HepG2 (cell line): ENCODE data around the gene KCNMA1. TPM values are rescaled to one million over a fixed set of nuclear protein-coding genes. Genes with fewer than 3 reads are reported as not detected.

Experiments used
- ATAC-seq: fragments of 200-7000 bp; cut with Tn5 transposase; 3 replicates; pipeline ENCODE4 v1.9.1; 2020; ENCODE audit warnings: mild to moderate bottlenecking, moderate library complexity
- BruUV-seq: library from RNA; stranded (reverse); fragments of 400-500 nt; replicated peaks from 2 replicates; lab custom pipeline; 2021; lab: Mats Ljungman, UMichigan
- CTCF ChIA-PET: fragments of 300-600 bp; formaldehyde crosslinking; extraction: SDS; loops from one replicate; lab custom pipeline; 2021; ENCODE audit warnings: low total read pairs, inconsistent platforms, low intra/inter-chr PET ratio; lab: Yijun Ruan, JAX
- POLR2A ChIA-PET: fragments of 350-600 bp; sonication (Branson Sonifier 250); formaldehyde crosslinking; loops from one replicate; lab custom pipeline; 2020; ENCODE audit warnings: antibody characterized with exemption, inconsistent platforms; lab: Yijun Ruan, JAX
- DNase-seq: peaks from one replicate; pipeline ENCODE4 v3.0.0-alpha.2; 2015; ENCODE audit warnings: low spot score
- FAIRE-seq: peaks from 3 replicates; lab custom pipeline; 2011; peaks lifted over from hg19 to GRCh38; lab: Jason Lieb, UNC
- H2AFZ ChIP-seq: one replicate; pipeline ENCODE4 v1.6.1; 2011; ENCODE audit warnings: low read length, inconsistent platforms
- H3K27ac ChIP-seq: fragments of 300-600 bp; 3 replicates; pipeline ENCODE4 v1.8.0; 2011; ENCODE audit warnings: mixed run types, mild to moderate bottlenecking, mixed read lengths, low read length, inconsistent platforms; ENCODE audit not compliant: insufficient read depth; ENCODE audit errors: extremely low read length
- H3K27me3 ChIP-seq, 2 experiments: fragments of 200-600 bp in 1 of 2; 2 replicates in 1 of 2; 3 replicates in 1 of 2; pipeline versions ENCODE4 v1.6.0 to v1.8.0; 2011; ENCODE audit warnings: low read length in 2 of 2, mild to moderate bottlenecking in 2 of 2, moderate library complexity in 2 of 2, inconsistent platforms in 1 of 2; ENCODE audit not compliant: insufficient read depth in 2 of 2, control insufficient read depth in 1 of 2
- H3K36me3 ChIP-seq, 2 experiments: fragments of 200-600 bp in 1 of 2; replicated peaks in 1 of 2; 2 replicates in 1 of 2; 3 replicates in 1 of 2; pipeline versions ENCODE4 v1.5.1 to v1.8.0; 2011; ENCODE audit warnings: low read length in 2 of 2, inconsistent platforms in 1 of 2; ENCODE audit not compliant: insufficient read depth in 2 of 2, control insufficient read depth in 1 of 2
- H3K4me1 ChIP-seq: 2 replicates; pipeline ENCODE4 v1.5.1; 2012; ENCODE audit warnings: low read length, inconsistent platforms; ENCODE audit not compliant: insufficient read depth
- H3K4me2 ChIP-seq: 2 replicates; pipeline ENCODE4 v1.6.0; 2011; ENCODE audit warnings: low read depth, low read length, inconsistent platforms
- H3K4me3 ChIP-seq, 3 experiments: fragments of 200-600 bp in 1 of 3; sonication (generic), shearing (Covaris generic) in 1 of 3; replicated peaks in 1 of 3; 2 replicates each; pipeline ENCODE4 v1.5.1; 2011 to 2016; ENCODE audit warnings: low read length in 3 of 3, inconsistent platforms in 2 of 3, low read depth in 2 of 3, mild to moderate bottlenecking in 2 of 3, control low read depth in 1 of 3, mixed read lengths in 1 of 3; ENCODE audit not compliant: insufficient read depth in 1 of 3
- H3K79me2 ChIP-seq: one replicate; pipeline ENCODE4 v1.6.1; 2011; ENCODE audit warnings: low read length, inconsistent platforms; ENCODE audit not compliant: insufficient read depth
- H3K9ac ChIP-seq: 2 replicates; pipeline ENCODE4 v1.6.0; 2011; ENCODE audit warnings: mild to moderate bottlenecking, low read depth, low read length, inconsistent platforms; ENCODE audit not compliant: insufficient read depth
- H3K9me3 ChIP-seq: 2 replicates; pipeline ENCODE4 v1.5.1; 2012; ENCODE audit warnings: mild to moderate bottlenecking, low read length
- H4K20me1 ChIP-seq: 2 replicates; pipeline ENCODE4 v1.6.0; 2011; ENCODE audit warnings: inconsistent platforms, mild to moderate bottlenecking, low read length, moderate library complexity; ENCODE audit not compliant: insufficient read depth
- CREB1 ChIP-seq, 2 experiments: fragments of 450-650 bp in 1 of 2; IDR thresholded peaks; 2 replicates each; pipeline ENCODE4 v1.6.1; 2016 to 2017; ENCODE audit warnings: control low read depth in 1 of 2, mild to moderate bottlenecking in 1 of 2, missing compliant biosample characterization in 1 of 2, missing genetic modification characterization in 1 of 2
- ISL2 ChIP-seq: sonication (generic); formaldehyde crosslinking; IDR thresholded peaks from 2 replicates; pipeline ENCODE4 v1.5.0; 2020; ENCODE audit warnings: missing genetic modification reagents
- KLF16 ChIP-seq, 2 experiments: sonication (generic) in 1 of 2; formaldehyde crosslinking in 1 of 2; IDR thresholded peaks; 2 replicates each; pipeline versions ENCODE4 v1.6.1 to v1.8.0; 2016 to 2023; ENCODE audit warnings: missing genetic modification reagents in 2 of 2, missing compliant biosample characterization in 1 of 2
- NCOR1 ChIP-seq: fragments of 200-600 bp; sonication (generic); IDR thresholded peaks from 2 replicates; pipeline ENCODE4 v1.7.0; 2017; ENCODE audit warnings: antibody characterized with exemption, low read length, borderline replicate concordance
- POLR2AphosphoS2 ChIP-seq: IDR thresholded peaks from 2 replicates; pipeline ENCODE4 v1.6.1; 2011; ENCODE audit warnings: low read depth, low read length, improper control_type of control experiment
- RBAK ChIP-seq: sonication (generic); formaldehyde crosslinking; IDR thresholded peaks from 2 replicates; pipeline ENCODE4 v1.5.1; 2020; ENCODE audit warnings: mild to moderate bottlenecking, missing genetic modification reagents
- RNF2 ChIP-seq: fragments of 450-650 bp; conservative IDR thresholded peaks from 2 replicates; pipeline ENCODE4 v1.6.1; 2016; ENCODE audit warnings: low read depth
- YEATS4 ChIP-seq: sonication (generic); formaldehyde crosslinking; IDR thresholded peaks from 2 replicates; pipeline ENCODE4 v1.4.0; 2020; ENCODE audit warnings: missing genetic modification reagents, borderline replicate concordance
- ZNF281 ChIP-seq: sonication (generic); formaldehyde crosslinking; IDR thresholded peaks from 2 replicates; pipeline ENCODE4 v1.4.0; 2020; ENCODE audit warnings: missing genetic modification reagents, borderline replicate concordance
- ZNF432 ChIP-seq: sonication (generic); formaldehyde crosslinking; IDR thresholded peaks from 2 replicates; pipeline ENCODE4 v1.5.0; 2020; ENCODE audit warnings: missing genetic modification reagents, mild to moderate bottlenecking, borderline replicate concordance
- ZNF564 ChIP-seq: sonication (generic); formaldehyde crosslinking; IDR thresholded peaks from 2 replicates; pipeline ENCODE4 v1.8.1; 2023; ENCODE audit warnings: mild to moderate bottlenecking, missing genetic modification reagents
- ZNF709 ChIP-seq: sonication (generic); formaldehyde crosslinking; IDR thresholded peaks from 2 replicates; pipeline ENCODE4 v1.5.0; 2020; ENCODE audit warnings: mild to moderate bottlenecking, missing genetic modification reagents
- WGBS: methylation state at CpG from one replicate; pipeline ENCODE4 v1.1.6; 2017; ENCODE audit warnings: low lambda C conversion rate; 5-methylcytosine and 5-hydroxymethylcytosine counted together
- in situ Hi-C: cut with HindIII; loops from 2 replicates; pipeline ENCODE4 v1.10.0; 2017; ENCODE audit warnings: low pct_unique_long_range_greater_than_20kb; ENCODE audit not compliant: extremely low pct_ligation_motif_present
- intact Hi-C: fragments of 100-400 bp; cut with micrococcal nuclease; formaldehyde crosslinking; loops from one replicate; pipeline ENCODE4 v1.10.0; 2022; ENCODE audit not compliant: unreplicated experiment
- polyA plus RNA-seq, 8 experiments: library from polyadenylated mRNA; depleted of rRNA in 3 of 8; stranded (reverse) in 7 of 8; unstranded in 1 of 8; fragments of >200 nt; fragmentation: Illumina TruSeq in 4 of 8; extraction: Trizol in 4 of 8; gene quantifications; 2 replicates each; pipeline versions ENCODE4 v1.2.1 to v1.2.3, GENCODE V29; 2011 to 2016; ENCODE audit warnings: low read depth in 4 of 8, missing spikeins in 1 of 8, mixed read lengths in 1 of 8; ENCODE audit not compliant: insufficient read depth in 1 of 8
- total RNA-seq, 5 experiments: library from RNA; depleted of rRNA; stranded (reverse); fragments of >200 nt; fragmentation: Illumina TruSeq; extraction: Trizol; gene quantifications; 2 replicates each; pipeline ENCODE4 v1.2.3, GENCODE V29; 2016; ENCODE audit warnings: low read depth in 1 of 5

KCNMA1 gene
- total and polyA plus RNA-seq, 2 of the 13 experiments (the other 11 are each of a cell fraction or from before 2014, with no cell fraction given): 0.02 TPM; not detected in 1

- no peaks in the 10 kb centered on the region for H3K79me2 ChIP-seq
- CTCF ChIA-PET: no interaction called here
- TF ChIP-seq ZNF432 (CRISPR knock-in tag) (no peak), POLR2AphosphoS2 (no peak), ZNF281 (no peak), RBAK (CRISPR knock-in tag) (no peak), NCOR1 (no peak), ZNF709 (no peak), RNF2 (no peak), KLF16 (CRISPR knock-in tag; IDR thresholded peaks at IDR 0.05) (no peak), YEATS4 (CRISPR knock-in tag) (no peak), CREB1 (IDR thresholded peaks at IDR 0.05) (no peak), CREB1 (CRISPR knock-in tag; IDR thresholded peaks at IDR 0.05) (no peak), ZNF564 (CRISPR knock-in tag) (no peak), ISL2 (CRISPR knock-in tag) (no peak)
- TF ChIP-seq, all 625 proteins: peak for 0
- in situ Hi-C loops: no loop called here
- Histone ChIP-seq H3K4me2 (no peak overlapping the region), H4K20me1 (no peaks in the 10 kb centered on the region), H3K27me3 (peaks cover 0 to 4% of the 10 kb centered on the region in 2 experiments; a peak in 2 of 5 replicates), H2AFZ (no peak overlapping the region), H3K27ac (no peak overlapping the region), H3K9ac (no peak overlapping the region), H3K4me1 (no peaks in the 10 kb centered on the region), H3K9me3 (no peaks in the 10 kb centered on the region), H3K4me3 (no peak overlapping the region), H3K36me3 (no peaks in the 10 kb centered on the region)
- WGBS: 46% methylated on average over 4 of the region's 4 CpGs
- DNase-seq (no peak), ATAC-seq (no peak), FAIRE-seq (no peak)
- intact Hi-C loops: no loop called here
- POLR2A ChIA-PET: no interaction called here
- no TSS peak for BruUV-seq
Observed at GRCh38 chr10:77021966-77022490, 615.6 kb downstream of the KCNMA1 start.
